CD4-positive, alpha-beta memory T cell (primary cell): ENCODE data around the gene MSH2. TPM values are rescaled to one million over a fixed set of nuclear protein-coding genes. Genes with fewer than 3 reads are reported as not detected.

Experiments
- CTCF ChIA-PET: fragments of 350-600 bp; sonication (Branson Sonifier 250); formaldehyde crosslinking; loops from one replicate; lab custom pipeline; 2021; ENCODE audit warnings: inconsistent platforms; ENCODE audit not compliant: partially characterized antibody; lab: Charles Lee
- POLR2A ChIA-PET: fragments of 350-600 bp; sonication (Branson Sonifier 250); formaldehyde crosslinking; loops from one replicate; lab custom pipeline; 2021; ENCODE audit not compliant: partially characterized antibody; lab: Charles Lee
- DNase-seq, 5 donors: peaks; one replicate each; pipeline versions ENCODE4 v3.0.0 to v3.0.0-alpha.2; 2020 to 2022; ENCODE audit warnings: mixed read lengths in 1 of 5
- H3K27ac ChIP-seq: one replicate; pipeline ENCODE4 v1.7.0; 2013; ENCODE audit warnings: low read depth, low read length
- H3K27me3 ChIP-seq: 2 replicates; pipeline ENCODE4 v1.7.0; 2013; ENCODE audit warnings: mild to moderate bottlenecking, low read length, moderate library complexity; ENCODE audit not compliant: insufficient read depth
- H3K36me3 ChIP-seq: 2 replicates; pipeline ENCODE4 v1.7.0; 2013; ENCODE audit warnings: mild to moderate bottlenecking, low read length, moderate library complexity; ENCODE audit not compliant: insufficient read depth
- H3K4me1 ChIP-seq: 2 replicates; pipeline ENCODE4 v1.7.0; 2013; ENCODE audit warnings: mild to moderate bottlenecking, low read length, moderate library complexity; ENCODE audit not compliant: insufficient read depth
- H3K4me3 ChIP-seq, 2 donors: one replicate each; pipeline ENCODE4 v1.7.0; 2013; ENCODE audit warnings: low read length in 2 of 2, mild to moderate bottlenecking in 1 of 2
- H3K9me3 ChIP-seq, 2 donors: one replicate each; pipeline ENCODE4 v1.7.0; 2013; ENCODE audit warnings: low read length in 2 of 2, control low read depth in 1 of 2; ENCODE audit not compliant: control insufficient read depth in 1 of 2
- H3K27ac Mint-ChIP-seq, 7 donors: one replicate each; pipeline ENCODE4 v1.8.0; 2020 to 2021; ENCODE audit warnings: mixed read lengths in 7 of 7, mild to moderate bottlenecking in 6 of 7, inconsistent platforms in 3 of 7, moderate library complexity in 3 of 7
- H3K27me3 Mint-ChIP-seq, 2 donors: one replicate each; pipeline ENCODE4 v1.8.0; 2020 to 2021; ENCODE audit warnings: mixed read lengths in 2 of 2
- H3K36me3 Mint-ChIP-seq, 2 donors: one replicate each; pipeline ENCODE4 v1.8.0; 2020 to 2021; ENCODE audit warnings: mixed read lengths in 2 of 2, inconsistent platforms in 1 of 2, mild to moderate bottlenecking in 1 of 2
- H3K4me1 Mint-ChIP-seq, 4 donors: one replicate each; pipeline ENCODE4 v1.8.0; 2020 to 2021; ENCODE audit warnings: mixed read lengths in 4 of 4, mild to moderate bottlenecking in 1 of 4
- H3K4me3 Mint-ChIP-seq, 8 donors: one replicate each; pipeline ENCODE4 v1.8.0; 2020 to 2021; ENCODE audit warnings: mixed read lengths in 8 of 8, mild to moderate bottlenecking in 7 of 8, moderate library complexity in 6 of 8, inconsistent platforms in 3 of 8
- H3K9me3 Mint-ChIP-seq, 8 donors: one replicate each; pipeline ENCODE4 v1.8.0; 2020 to 2021; ENCODE audit warnings: mixed read lengths in 8 of 8, mild to moderate bottlenecking in 5 of 8, inconsistent platforms in 3 of 8, moderate library complexity in 1 of 8
- intact Hi-C: fragments of 100-400 bp; cut with micrococcal nuclease; formaldehyde crosslinking; loops from one replicate; pipeline ENCODE4 v1.15.1; 2023
- microRNA-seq: library from miRNA; unstranded; fragments of <30 nt; microRNA quantifications from one replicate; pipeline ENCODE4 v1.2.0, GENCODE V29; 2021; ENCODE audit warnings: borderline replicate concordance, borderline number of aligned reads, borderline microRNAs expressed, mixed read lengths
- polyA plus RNA-seq, 2 donors: library from polyadenylated mRNA; unstranded; fragments of 300-500 nt; fragmentation: Illumina TruSeq; gene quantifications; one replicate each; pipeline ENCODE4 v1.2.3, GENCODE V29; 2021
- total RNA-seq, 2 experiments: library from RNA; stranded (reverse); gene quantifications; one replicate each; pipeline ENCODE4 v1.2.3, GENCODE V29; 2021

Gene MSH2
- total and polyA plus RNA-seq, 4 experiments from 2014 or later = 26.1 to 30.5 (median 26.3) TPM

- no peaks in the 10 kb centered on the region for H3K36me3 ChIP-seq
- ChIA-PET POLR2A (no interaction called here), CTCF (no interaction called here)
- H3K4me1 ChIP-seq = no peaks in the 10 kb centered on the region
- H3K36me3 Mint-ChIP-seq = no peaks in the 10 kb centered on the region
- H3K9me3 ChIP-seq = no peaks in the 10 kb centered on the region
- no peaks in the 10 kb centered on the region for H3K27me3 ChIP-seq
- intact Hi-C loops = no loop called here
- DNase-seq = no peak
- no peak overlapping the region for H3K27ac ChIP-seq
- H3K9me3 Mint-ChIP-seq = no peaks in the 10 kb centered on the region
- H3K4me3 Mint-ChIP-seq = no peak overlapping the region
- no peaks in the 10 kb centered on the region for H3K4me1 Mint-ChIP-seq
- no peak overlapping the region for H3K27ac Mint-ChIP-seq
- no peak overlapping the region for H3K4me3 ChIP-seq
- H3K27me3 Mint-ChIP-seq = no peaks in the 10 kb centered on the region
These were observed 127.3 kb downstream of the MSH2 start for GRCh38 chr2:47530105-47530760.

- intact Hi-C loops = no loop called here
- Mint-ChIP-seq H3K27ac (no peak overlapping the region), H3K4me3 (no peak overlapping the region), H3K36me3 (no peaks in the 10 kb centered on the region), H3K27me3 (peaks cover 1 to 6% of the 10 kb centered on the region in 2 donors), H3K4me1 (no peaks in the 10 kb centered on the region), H3K9me3 (no peaks in the 10 kb centered on the region)
- Histone ChIP-seq H3K27me3 (no peaks in the 10 kb centered on the region), H3K4me3 (no peak overlapping the region), H3K27ac (no peak overlapping the region), H3K9me3 (no peaks in the 10 kb centered on the region), H3K4me1 (no peaks in the 10 kb centered on the region), H3K36me3 (no peaks in the 10 kb centered on the region)
- POLR2A ChIA-PET = no interaction called here
- DNase-seq = no peak
- CTCF ChIA-PET = no interaction called here
These were observed 128.6 kb downstream of the MSH2 start for GRCh38 chr2:47531378-47532042.

Small RNA genes within 50 kb of the gene (microRNA-seq; reads per million reads assigned to microRNA genes)
- not detected for gene MIR559

Other genes starting within 250 kb of the MSH2 start
- under 1 TPM; 0.58 to 0.72 TPM for gene STPG4, start 247.8 kb upstream of the MSH2 start, total RNA-seq
- gene STPG4, start 247.8 kb upstream of the MSH2 start, polyA plus RNA-seq = not detected
- gene CALM2, start 226.6 kb upstream of the MSH2 start, total RNA-seq = 100 to 1,000 TPM; 276 to 293 TPM
- gene CALM2, start 226.6 kb upstream of the MSH2 start, polyA plus RNA-seq = 1,000 to 10,000 TPM in 1 of 2 donors, 100 to 1,000 TPM in 1; 804 to 1,411 TPM
- gene EPCAM, start 33.8 kb upstream of the MSH2 start, total RNA-seq = not detected
- gene EPCAM, start 33.8 kb upstream of the MSH2 start, polyA plus RNA-seq = not detected
- gene KCNK12, start 167.8 kb downstream of the MSH2 start, total RNA-seq = under 1 TPM; 0.79 to 0.86 TPM
- gene KCNK12, start 167.8 kb downstream of the MSH2 start, polyA plus RNA-seq = under 1 TPM; 0.20 to 0.32 TPM